SK-N-SH (cell line): ENCODE results near the gene WDR27. TPM values are rescaled to one million over a fixed set of nuclear protein-coding genes. Genes with fewer than 3 reads are reported as not detected.

Source experiments
- CTCF ChIA-PET: fragments of 300-600, 350-600 bp; formaldehyde crosslinking; extraction: SDS; loops from one replicate; lab custom pipeline; 2021; lab: Yijun Ruan, JAX
- POLR2A ChIA-PET: fragments of 350-600 bp; sonication (Branson Sonifier 250); formaldehyde crosslinking; extraction: SDS; loops from one replicate; lab custom pipeline; 2020; ENCODE audit warnings: antibody characterized with exemption, inconsistent platforms; lab: Yijun Ruan, JAX
- DNase-seq: peaks from one replicate; pipeline ENCODE4 v3.0.0; 2012
- H2AFZ ChIP-seq: fragments of 200-600 bp; sonication (generic); 2 replicates; pipeline ENCODE4 v1.8.1; 2016; ENCODE audit warnings: antibody characterized with exemption, mild to moderate bottlenecking, low read depth
- H3F3A ChIP-seq: fragments of 200-600 bp; sonication (generic); replicated peaks from 2 replicates; pipeline ENCODE3; 2016; ENCODE audit warnings: antibody characterized with exemption, mild to moderate bottlenecking; ENCODE audit not compliant: insufficient read depth
- H3K27ac ChIP-seq, 2 experiments: fragments of 200-500 bp in 1 of 2; fragments of 200-600 bp in 1 of 2; sonication (Bioruptor generic) in 1 of 2; sonication (generic), shearing (Covaris generic) in 1 of 2; 2 replicates each; pipeline versions ENCODE4 v1.5.1 to v1.6.1; 2014 to 2016; ENCODE audit warnings: low read depth in 2 of 2, inconsistent platforms in 1 of 2, low read length in 1 of 2, mild to moderate bottlenecking in 1 of 2, mixed read lengths in 1 of 2
- H3K27me3 ChIP-seq: fragments of 200-600 bp; sonication (generic), shearing (Covaris generic); 2 replicates; pipeline ENCODE4 v1.6.1; 2016; ENCODE audit warnings: mixed run types; ENCODE audit not compliant: insufficient read depth
- H3K36me3 ChIP-seq, 2 experiments: fragments of 200-500 bp in 1 of 2; fragments of 200-600 bp in 1 of 2; sonication (Bioruptor generic) in 1 of 2; sonication (generic) in 1 of 2; replicated peaks in 1 of 2; 2 replicates each; pipeline versions ENCODE3 to v1.5.1; 2014 to 2016; ENCODE audit warnings: low read length in 1 of 2, mild to moderate bottlenecking in 1 of 2; ENCODE audit not compliant: insufficient read depth in 2 of 2, control insufficient read depth in 1 of 2
- H3K4me1 ChIP-seq, 2 experiments: fragments of 200-500 bp in 1 of 2; fragments of 200-600 bp in 1 of 2; sonication (Bioruptor generic) in 1 of 2; sonication (generic), shearing (Covaris generic) in 1 of 2; 2 replicates each; pipeline versions ENCODE4 v1.5.1 to v1.6.1; 2014 to 2016; ENCODE audit warnings: low read depth in 1 of 2, low read length in 1 of 2, mixed run types in 1 of 2; ENCODE audit not compliant: insufficient read depth in 2 of 2, control insufficient read depth in 1 of 2
- H3K4me2 ChIP-seq: fragments of 200-600 bp; sonication (generic), shearing (Covaris generic); 2 replicates; pipeline ENCODE4 v1.6.1; 2017; ENCODE audit warnings: mixed run types
- H3K4me3 ChIP-seq, 2 experiments: fragments of 200-500 bp in 1 of 2; fragments of 200-600 bp in 1 of 2; sonication (Bioruptor generic) in 1 of 2; sonication (generic), shearing (Covaris generic) in 1 of 2; 2 replicates each; pipeline versions ENCODE4 v1.5.1 to v1.8.1; 2014 to 2016; ENCODE audit warnings: low read depth in 2 of 2, inconsistent platforms in 1 of 2, low read length in 1 of 2, mild to moderate bottlenecking in 1 of 2, mixed read lengths in 1 of 2, moderate library complexity in 1 of 2
- H3K79me2 ChIP-seq: fragments of 200-600 bp; sonication (generic); 2 replicates; pipeline ENCODE4 v1.8.1; 2017; ENCODE audit warnings: mild to moderate bottlenecking; ENCODE audit not compliant: insufficient read depth
- H3K9ac ChIP-seq: fragments of 200-600 bp; sonication (generic); 2 replicates; pipeline ENCODE4 v1.6.1; 2017; ENCODE audit warnings: mixed run types
- H3K9me2 ChIP-seq: fragments of 200-600 bp; sonication (generic); 2 replicates; pipeline ENCODE4 v1.6.1; 2017; ENCODE audit warnings: mixed run types
- H3K9me3 ChIP-seq: fragments of 200-600 bp; sonication (generic); 2 replicates; pipeline ENCODE4 v1.6.1; 2017; ENCODE audit warnings: mixed run types, mild to moderate bottlenecking, moderate library complexity
- H4K20me1 ChIP-seq: fragments of 200-600 bp; sonication (generic); 2 replicates; pipeline ENCODE4 v1.6.1; 2017; ENCODE audit warnings: mild to moderate bottlenecking, mixed run types; ENCODE audit not compliant: insufficient read depth
- ELF1 ChIP-seq: IDR thresholded peaks from 2 replicates; pipeline ENCODE4 v1.4.0; 2012
- FOSL2 ChIP-seq: IDR thresholded peaks from 2 replicates; pipeline ENCODE4 v1.4.0; 2012; ENCODE audit warnings: low read depth, mild to moderate bottlenecking, moderate library complexity, borderline replicate concordance
- FOXJ3 ChIP-seq: sonication (generic); formaldehyde crosslinking; IDR thresholded peaks from 2 replicates; pipeline ENCODE4 v1.5.1; 2020; ENCODE audit warnings: mild to moderate bottlenecking, missing genetic modification reagents
- FOXM1 ChIP-seq: IDR thresholded peaks from 2 replicates; pipeline ENCODE4 v1.4.0; 2012; ENCODE audit warnings: low read depth, mild to moderate bottlenecking
- IRF3 ChIP-seq: fragments of 150-350 bp; IDR thresholded peaks from 2 replicates; pipeline ENCODE4 v1.6.1; 2016; ENCODE audit warnings: mild to moderate bottlenecking, low read depth, low read length
- JUND ChIP-seq: IDR thresholded peaks from 2 replicates; pipeline ENCODE4 v1.4.0; 2012
- MEF2A ChIP-seq: IDR thresholded peaks from 2 replicates; pipeline ENCODE4 v1.4.0; 2012; ENCODE audit warnings: low read depth, borderline replicate concordance
- NFIC ChIP-seq: IDR thresholded peaks from 2 replicates; pipeline ENCODE4 v1.4.0; 2012; ENCODE audit warnings: borderline replicate concordance
- NRF1 ChIP-seq: IDR thresholded peaks from 2 replicates; pipeline ENCODE4 v1.6.1; 2012; ENCODE audit warnings: low read depth, mild to moderate bottlenecking, low read length
- PBX3 ChIP-seq: IDR thresholded peaks from 2 replicates; pipeline ENCODE4; 2012
- POLR2AphosphoS5 ChIP-seq: IDR thresholded peaks from 2 replicates; pipeline ENCODE4 v1.6.1; 2012; ENCODE audit warnings: low read depth, low read length
- RFX5 ChIP-seq: IDR thresholded peaks from 2 replicates; pipeline ENCODE4 v1.6.1; 2012; ENCODE audit warnings: mild to moderate bottlenecking, improper control_type of control experiment, low read length
- SIN3A ChIP-seq: IDR thresholded peaks from 2 replicates; pipeline ENCODE4 v1.6.1; 2012; ENCODE audit warnings: low read depth, mild to moderate bottlenecking, low read length, moderate library complexity, borderline replicate concordance
- TAF1 ChIP-seq: IDR thresholded peaks from 2 replicates; pipeline ENCODE4 v1.6.1; 2012; ENCODE audit warnings: low read depth, mild to moderate bottlenecking, low read length, moderate library complexity, borderline replicate concordance
- TCF12 ChIP-seq: IDR thresholded peaks from 2 replicates; pipeline ENCODE4 v1.4.0; 2012
- TEAD4 ChIP-seq: IDR thresholded peaks from 2 replicates; pipeline ENCODE4 v1.4.0; 2012; ENCODE audit warnings: mild to moderate bottlenecking, borderline replicate concordance; ENCODE audit not compliant: insufficient read depth
- USF1 ChIP-seq: IDR thresholded peaks from 2 replicates; pipeline ENCODE4 v1.4.0; 2012; ENCODE audit warnings: low read depth, borderline replicate concordance
- YY1 ChIP-seq: IDR thresholded peaks from 2 replicates; pipeline ENCODE4 v1.4.0; 2012; ENCODE audit warnings: low read depth, mild to moderate bottlenecking
- WGBS: methylation state at CpG from one replicate; pipeline ENCODE4 v1.1.6; 2017; ENCODE audit warnings: low lambda C conversion rate; 5-methylcytosine and 5-hydroxymethylcytosine counted together
- polyA plus RNA-seq, 3 experiments: library from polyadenylated mRNA; depleted of rRNA; stranded (reverse); fragments of >200 nt; gene quantifications; 2 replicates each; pipeline ENCODE4 v1.2.3, GENCODE V29; 2012

WDR27 gene
- polyA plus RNA-seq, 1 of the 3 experiments (the other 2 are of a cell fraction) = 55.6 TPM

GRCh38 chr6:169638388-169638787 lies 63.4 kb downstream of the WDR27 start:
- WGBS = 96% methylated on average over 12 of the region's 14 CpGs
- no peak for DNase-seq
- Histone ChIP-seq H4K20me1 (no peaks in the 10 kb centered on the region), H2AFZ (no peak overlapping the region), H3K4me2 (no peak overlapping the region), H3K27me3 (no peaks in the 10 kb centered on the region), H3K4me3 (no peak overlapping the region), H3K9me2 (no peaks in the 10 kb centered on the region), H3K36me3 (peaks cover under 1 to 10% of the 10 kb centered on the region in 2 experiments), H3K4me1 (no peaks in the 10 kb centered on the region; a peak in 1 of 4 replicates), H3K9me3 (no peaks in the 10 kb centered on the region), H3K9ac (no peak overlapping the region), H3K27ac (no peak overlapping the region), H3K79me2 (no peaks in the 10 kb centered on the region), H3F3A (no peaks in the 10 kb centered on the region)
- ChIA-PET CTCF (no interaction called here), POLR2A (no interaction called here)
- TF ChIP-seq FOXJ3 (CRISPR knock-in tag) (no peak), TCF12 (no peak), RFX5 (no peak), SIN3A (no peak), NRF1 (no peak), IRF3 (no peak), MEF2A (no peak), USF1 (no peak), FOXM1 (no peak)

GRCh38 chr6:169635345-169635744 lies 66.5 kb downstream of the WDR27 start:
- 94% methylated on average over 11 of the region's 12 CpGs for WGBS
- CTCF ChIA-PET = no interaction called here
- no peak overlapping the region for H3K27ac ChIP-seq
- no peaks in the 10 kb centered on the region for H3K9me2 ChIP-seq
- H2AFZ ChIP-seq = no peak overlapping the region
- H3K9ac ChIP-seq = no peak overlapping the region
- H3F3A ChIP-seq = no peaks in the 10 kb centered on the region
- no peak for DNase-seq
- no peaks in the 10 kb centered on the region for H4K20me1 ChIP-seq
- no peaks in the 10 kb centered on the region for H3K4me1 ChIP-seq
- H3K79me2 ChIP-seq = no peaks in the 10 kb centered on the region
- no peak overlapping the region for H3K4me2 ChIP-seq
- no peak overlapping the region for H3K4me3 ChIP-seq
- no peaks in the 10 kb centered on the region for H3K27me3 ChIP-seq
- TF ChIP-seq POLR2AphosphoS5 (no peak), PBX3 (no peak), TCF12 (no peak), NFIC (no peak), TAF1 (no peak), FOSL2 (no peak), IRF3 (no peak), YY1 (no peak), ELF1 (no peak), JUND (no peak), TEAD4 (no peak)
- POLR2A ChIA-PET = no interaction called here
- peaks cover 5 to 17% of the 10 kb centered on the region in 2 experiments for H3K36me3 ChIP-seq
- no peaks in the 10 kb centered on the region for H3K9me3 ChIP-seq
